Mammary epithelial cell (primary cell): ENCODE results near the gene TMEM80.

ENCODE experiments used
- EZH2 ChIP-seq: IDR thresholded peaks from 2 replicates; pipeline ENCODE4 v1.6.1; 2012; ENCODE audit warnings: low read length, inconsistent platforms, borderline replicate concordance
- TF ChIP-seq, protein P1 (sequence below), 2 donors: IDR thresholded peaks in 1 of 2; conservative IDR thresholded peaks in 1 of 2; 2 replicates each; pipeline ENCODE4 v1.5.1; 2011 to 2012; ENCODE audit warnings: inconsistent platforms in 2 of 2, low read length in 2 of 2, mild to moderate bottlenecking in 2 of 2, control low read depth in 1 of 2, low read depth in 1 of 2; ENCODE audit not compliant: insufficient read depth in 1 of 2; ENCODE audit errors: extremely low read depth in 1 of 2

GRCh38 chr11:720642-721246, 25.1 kb downstream of the TMEM80 start:
- TF ChIP-seq, protein P1, sequence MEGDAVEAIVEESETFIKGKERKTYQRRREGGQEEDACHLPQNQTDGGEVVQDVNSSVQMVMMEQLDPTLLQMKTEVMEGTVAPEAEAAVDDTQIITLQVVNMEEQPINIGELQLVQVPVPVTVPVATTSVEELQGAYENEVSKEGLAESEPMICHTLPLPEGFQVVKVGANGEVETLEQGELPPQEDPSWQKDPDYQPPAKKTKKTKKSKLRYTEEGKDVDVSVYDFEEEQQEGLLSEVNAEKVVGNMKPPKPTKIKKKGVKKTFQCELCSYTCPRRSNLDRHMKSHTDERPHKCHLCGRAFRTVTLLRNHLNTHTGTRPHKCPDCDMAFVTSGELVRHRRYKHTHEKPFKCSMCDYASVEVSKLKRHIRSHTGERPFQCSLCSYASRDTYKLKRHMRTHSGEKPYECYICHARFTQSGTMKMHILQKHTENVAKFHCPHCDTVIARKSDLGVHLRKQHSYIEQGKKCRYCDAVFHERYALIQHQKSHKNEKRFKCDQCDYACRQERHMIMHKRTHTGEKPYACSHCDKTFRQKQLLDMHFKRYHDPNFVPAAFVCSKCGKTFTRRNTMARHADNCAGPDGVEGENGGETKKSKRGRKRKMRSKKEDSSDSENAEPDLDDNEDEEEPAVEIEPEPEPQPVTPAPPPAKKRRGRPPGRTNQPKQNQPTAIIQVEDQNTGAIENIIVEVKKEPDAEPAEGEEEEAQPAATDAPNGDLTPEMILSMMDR (conservative IDR thresholded peaks at IDR 0.05 in 1 of 2, IDR thresholded peaks at IDR 0.05 in 1 of 2; ENCODE audit: extremely low read depth in 1 of 2, insufficient read depth in 1 of 2, low read depth in 1 of 2, low read length in 2 of 2), result no peak
- TF ChIP-seq EZH2, result no peak
